Loucy (cell line): ENCODE measurements around the gene PKD1.
"Not testable (repeated sequence)": the region's sequence is repeated elsewhere in the genome, so short reads cannot be mapped to it uniquely, and the experiment has no call there.

Experiments used
- H2AFZ ChIP-seq: fragments of 200-600 bp; sonication (generic); 2 replicates; pipeline ENCODE4 v1.6.0; 2016; ENCODE audit warnings: antibody characterized with exemption, mild to moderate bottlenecking, low read length, moderate library complexity
- H3F3A ChIP-seq: fragments of 200-600 bp; 2 replicates; pipeline ENCODE4 v1.6.0; 2016; ENCODE audit warnings: antibody characterized with exemption, low read depth, mild to moderate bottlenecking
- H3K27me3 ChIP-seq: fragments of 200-600 bp; sonication (generic); 2 replicates; pipeline ENCODE4 v1.6.1; 2014; ENCODE audit warnings: low read length, mild to moderate bottlenecking; ENCODE audit not compliant: insufficient read depth, poor library complexity, severe bottlenecking
- H3K36me3 ChIP-seq: fragments of 200-600 bp; sonication (generic); 2 replicates; pipeline ENCODE4 v1.6.1; 2016; ENCODE audit warnings: low read length; ENCODE audit not compliant: insufficient read depth
- H3K4me1 ChIP-seq: fragments of 200-600 bp; sonication (generic); 2 replicates; pipeline ENCODE4 v1.5.1; 2014; ENCODE audit warnings: low read length, mild to moderate bottlenecking; ENCODE audit not compliant: insufficient read depth, poor library complexity, severe bottlenecking
- H3K4me2 ChIP-seq: fragments of 200-600 bp; sonication (generic); 2 replicates; pipeline ENCODE4 v1.6.0; 2014; ENCODE audit warnings: antibody characterized with exemption, low read length, low read depth, mild to moderate bottlenecking; ENCODE audit not compliant: poor library complexity, severe bottlenecking
- H3K4me3 ChIP-seq: fragments of 200-600 bp; sonication (generic); 2 replicates; pipeline ENCODE4 v1.5.1; 2014; ENCODE audit warnings: low read length, mild to moderate bottlenecking, mixed read lengths; ENCODE audit not compliant: poor library complexity, severe bottlenecking
- H3K79me2 ChIP-seq: fragments of 200-600 bp; sonication (generic); 2 replicates; pipeline ENCODE4 v1.6.1; 2014; ENCODE audit warnings: low read length; ENCODE audit not compliant: insufficient read depth
- H3K9ac ChIP-seq: fragments of 200-600 bp; sonication (generic); 2 replicates; pipeline ENCODE4 v1.6.0; 2014; ENCODE audit warnings: mild to moderate bottlenecking, low read depth, low read length, moderate library complexity; ENCODE audit not compliant: poor library complexity, severe bottlenecking
- H3K9me2 ChIP-seq: fragments of 200-600 bp; sonication (generic); replicated peaks from 2 replicates; pipeline ENCODE4 v1.6.1; 2016; ENCODE audit warnings: low read depth, low read length, mixed read lengths
- H3K9me3 ChIP-seq: fragments of 200-600 bp; sonication (generic); 2 replicates; pipeline ENCODE4 v1.6.1; 2014; ENCODE audit warnings: mild to moderate bottlenecking, antibody characterized with exemption, low read length, low read depth; ENCODE audit not compliant: insufficient read depth
- H4K20me1 ChIP-seq: fragments of 200-600 bp; sonication (generic); 2 replicates; pipeline ENCODE4 v1.6.0; 2014; ENCODE audit warnings: antibody characterized with exemption, low read length, mild to moderate bottlenecking; ENCODE audit not compliant: insufficient read depth, poor library complexity, severe bottlenecking

Gene PKD1

GRCh38 chr16:2127630-2128280, 7.9 kb downstream of the PKD1 start:
- not testable (repeated sequence) for H3K4me2 ChIP-seq

GRCh38 chr16:2126928-2127556, 8.7 kb downstream of the PKD1 start:
- H4K20me1 ChIP-seq, H3K4me2 ChIP-seq, H3K79me2 ChIP-seq, H3F3A ChIP-seq, H3K36me3 ChIP-seq, H3K4me3 ChIP-seq, H3K4me1 ChIP-seq, H3K27me3 ChIP-seq, H3K9ac ChIP-seq, H3K9me3 ChIP-seq, H2AFZ ChIP-seq, H3K9me2 ChIP-seq: not testable (repeated sequence)

More at GRCh38 chr16:2127630-2128280, 7.9 kb downstream of the PKD1 start:
- not testable (repeated sequence) for H3K27me3 ChIP-seq, H3K4me1 ChIP-seq, H3K36me3 ChIP-seq, H3K4me3 ChIP-seq, H4K20me1 ChIP-seq, H3K79me2 ChIP-seq, H3F3A ChIP-seq, H3K9ac ChIP-seq, H3K9me3 ChIP-seq, H2AFZ ChIP-seq, H3K9me2 ChIP-seq

GRCh38 chr16:2126161-2126743, 9.4 kb downstream of the PKD1 start:
- H3K27me3 ChIP-seq, H3K9me2 ChIP-seq, H3K36me3 ChIP-seq, H2AFZ ChIP-seq, H3K4me2 ChIP-seq, H4K20me1 ChIP-seq, H3K79me2 ChIP-seq, H3K9me3 ChIP-seq, H3F3A ChIP-seq, H3K4me1 ChIP-seq, H3K4me3 ChIP-seq, H3K9ac ChIP-seq: not testable (repeated sequence)

- H3K9ac ChIP-seq, H3F3A ChIP-seq, H3K9me3 ChIP-seq, H3K4me1 ChIP-seq, H3K27me3 ChIP-seq, H3K79me2 ChIP-seq, H3K4me2 ChIP-seq, H2AFZ ChIP-seq, H4K20me1 ChIP-seq, H3K9me2 ChIP-seq, H3K4me3 ChIP-seq, H3K36me3 ChIP-seq: not testable (repeated sequence)
These were observed 10.1 kb downstream of the PKD1 start for GRCh38 chr16:2125609-2126008.

- H3K9me2 ChIP-seq, H3K36me3 ChIP-seq, H2AFZ ChIP-seq, H3K4me3 ChIP-seq, H4K20me1 ChIP-seq, H3K79me2 ChIP-seq, H3F3A ChIP-seq, H3K27me3 ChIP-seq, H3K4me1 ChIP-seq, H3K4me2 ChIP-seq, H3K9ac ChIP-seq, H3K9me3 ChIP-seq: not testable (repeated sequence)
These were observed 10.8 kb downstream of the PKD1 start for GRCh38 chr16:2124694-2125444.

- H3K9me3 ChIP-seq, H3F3A ChIP-seq, H3K36me3 ChIP-seq, H3K4me2 ChIP-seq, H3K4me1 ChIP-seq, H2AFZ ChIP-seq, H3K4me3 ChIP-seq, H3K27me3 ChIP-seq, H3K9me2 ChIP-seq, H3K79me2 ChIP-seq, H3K9ac ChIP-seq, H4K20me1 ChIP-seq: not testable (repeated sequence)
These were observed 11.4 kb downstream of the PKD1 start for GRCh38 chr16:2124377-2124693.

GRCh38 chr16:2123706-2124376, 11.9 kb downstream of the PKD1 start:
- H3K9me2 ChIP-seq, H3K9me3 ChIP-seq, H3K36me3 ChIP-seq, H3K4me1 ChIP-seq, H3K9ac ChIP-seq, H3K4me2 ChIP-seq, H2AFZ ChIP-seq, H3K27me3 ChIP-seq, H4K20me1 ChIP-seq, H3F3A ChIP-seq, H3K4me3 ChIP-seq, H3K79me2 ChIP-seq: not testable (repeated sequence)
